Tibial artery (tissue), 4 donors: ENCODE data around the gene SNX21.
A peak's percentile ranks its signal among the peaks of the same experiment; 100 is the strongest.

ENCODE experiments used
- DNase-seq, 2 donors: peaks; one replicate each; pipeline ENCODE4 v3.0.0-alpha.2; 2019
- H3K27ac ChIP-seq, 2 donors: fragments of 200-600 bp; sonication (generic) in 1 of 2; 1 replicate in 1 of 2; 2 replicates in 1 of 2; pipeline ENCODE4 v1.5.1; 2018 to 2019; ENCODE audit warnings: mild to moderate bottlenecking in 1 of 2
- H3K27me3 ChIP-seq, 2 donors: fragments of 200-600 bp; sonication (generic) in 1 of 2; one replicate each; pipeline versions ENCODE4 v1.5.1 to v1.6.0; 2016 to 2019
- H3K36me3 ChIP-seq, 3 donors: fragments of 200-600 bp; sonication (generic) in 2 of 3; one replicate each; pipeline ENCODE4 v1.5.1; 2016 to 2019; ENCODE audit warnings: mild to moderate bottlenecking in 2 of 3
- H3K4me1 ChIP-seq, 4 donors: fragments of 200-600 bp; sonication (generic) in 2 of 4; 1 replicate in 3 of 4; 2 replicates in 1 of 4; pipeline ENCODE4 v1.5.1; 2016 to 2019
- H3K4me3 ChIP-seq, 2 donors: fragments of 200-600 bp; sonication (generic) in 1 of 2; 1 replicate in 1 of 2; 2 replicates in 1 of 2; pipeline ENCODE4 v1.5.1; 2018 to 2019; ENCODE audit warnings: mild to moderate bottlenecking in 2 of 2
- H3K9me3 ChIP-seq, 3 donors: fragments of 200-600 bp; sonication (generic) in 1 of 3; one replicate each; pipeline ENCODE4 v1.5.1; 2016 to 2019
- intact Hi-C: fragments of 100-400 bp; cut with DNase I; formaldehyde crosslinking; loops from one replicate; pipeline ENCODE4 v1.15.0; 2023; ENCODE audit warnings: low total_unique reads
- TF ChIP-seq, protein P1 (sequence below), 2 experiments: fragments of 200-600 bp in 1 of 2; fragments of 450-650 bp in 1 of 2; IDR thresholded peaks; one replicate each; pipeline ENCODE4 v1.5.1; 2017 to 2019; ENCODE audit warnings: antibody characterized with exemption in 2 of 2, mild to moderate bottlenecking in 1 of 2, moderate library complexity in 1 of 2

Gene SNX21

DNA sequence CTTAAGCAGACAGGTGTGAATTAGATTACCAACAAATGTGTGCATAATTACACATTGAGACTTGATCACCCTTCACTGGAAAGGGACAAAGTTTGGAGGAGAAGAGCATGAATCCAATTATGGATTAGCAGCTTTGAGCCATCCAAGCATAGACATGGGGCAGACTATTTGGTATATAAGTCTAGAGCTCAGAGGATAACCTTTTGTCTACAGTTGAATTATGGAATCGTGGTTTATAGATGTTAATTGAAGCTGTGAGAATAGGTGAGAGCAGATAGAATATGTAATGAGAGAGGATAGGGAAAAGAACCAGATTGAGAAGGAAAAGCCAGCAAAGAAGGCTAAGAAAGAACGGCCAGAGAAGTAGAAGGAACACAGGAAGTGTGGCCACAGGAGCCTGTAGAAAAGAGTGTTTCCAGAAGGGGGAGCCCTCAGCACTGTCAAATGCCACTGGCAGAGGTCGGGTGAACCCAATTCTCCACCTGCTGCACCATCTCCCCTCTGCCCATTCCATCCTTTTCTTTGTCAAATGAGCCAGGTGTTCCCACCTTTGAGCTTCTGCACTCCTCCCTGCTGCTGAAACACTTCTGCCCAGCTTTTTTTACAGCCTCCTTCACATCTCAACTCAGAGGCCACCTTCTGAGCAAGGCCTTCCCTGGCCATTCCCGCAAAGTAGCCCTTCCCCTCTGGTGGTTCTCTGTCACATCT, 34.5 kb upstream of the SNX21 start:
- TF ChIP-seq, protein P1, sequence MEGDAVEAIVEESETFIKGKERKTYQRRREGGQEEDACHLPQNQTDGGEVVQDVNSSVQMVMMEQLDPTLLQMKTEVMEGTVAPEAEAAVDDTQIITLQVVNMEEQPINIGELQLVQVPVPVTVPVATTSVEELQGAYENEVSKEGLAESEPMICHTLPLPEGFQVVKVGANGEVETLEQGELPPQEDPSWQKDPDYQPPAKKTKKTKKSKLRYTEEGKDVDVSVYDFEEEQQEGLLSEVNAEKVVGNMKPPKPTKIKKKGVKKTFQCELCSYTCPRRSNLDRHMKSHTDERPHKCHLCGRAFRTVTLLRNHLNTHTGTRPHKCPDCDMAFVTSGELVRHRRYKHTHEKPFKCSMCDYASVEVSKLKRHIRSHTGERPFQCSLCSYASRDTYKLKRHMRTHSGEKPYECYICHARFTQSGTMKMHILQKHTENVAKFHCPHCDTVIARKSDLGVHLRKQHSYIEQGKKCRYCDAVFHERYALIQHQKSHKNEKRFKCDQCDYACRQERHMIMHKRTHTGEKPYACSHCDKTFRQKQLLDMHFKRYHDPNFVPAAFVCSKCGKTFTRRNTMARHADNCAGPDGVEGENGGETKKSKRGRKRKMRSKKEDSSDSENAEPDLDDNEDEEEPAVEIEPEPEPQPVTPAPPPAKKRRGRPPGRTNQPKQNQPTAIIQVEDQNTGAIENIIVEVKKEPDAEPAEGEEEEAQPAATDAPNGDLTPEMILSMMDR (IDR thresholded peaks at IDR 0.05): peak; percentile 69 to 75
- no peak overlapping the region for H3K4me3 ChIP-seq
- H3K9me3 ChIP-seq: no peaks in the 10 kb centered on the region
- intact Hi-C loops: loop anchor here (10.0 kb wide), 1 partner anchor 86 kb away; the partner anchor contains the start of genes SPATA25 and ZSWIM1
- no peaks in the 10 kb centered on the region for H3K27me3 ChIP-seq
- peaks cover 54 to 64% (median 61%) of the 10 kb centered on the region in 3 donors for H3K36me3 ChIP-seq
- H3K4me1 ChIP-seq: no peaks in the 10 kb centered on the region
- peak overlapping the region; percentile 23 to 40 for H3K27ac ChIP-seq
- DNase-seq: peak; percentile 54 to 73

DNA sequence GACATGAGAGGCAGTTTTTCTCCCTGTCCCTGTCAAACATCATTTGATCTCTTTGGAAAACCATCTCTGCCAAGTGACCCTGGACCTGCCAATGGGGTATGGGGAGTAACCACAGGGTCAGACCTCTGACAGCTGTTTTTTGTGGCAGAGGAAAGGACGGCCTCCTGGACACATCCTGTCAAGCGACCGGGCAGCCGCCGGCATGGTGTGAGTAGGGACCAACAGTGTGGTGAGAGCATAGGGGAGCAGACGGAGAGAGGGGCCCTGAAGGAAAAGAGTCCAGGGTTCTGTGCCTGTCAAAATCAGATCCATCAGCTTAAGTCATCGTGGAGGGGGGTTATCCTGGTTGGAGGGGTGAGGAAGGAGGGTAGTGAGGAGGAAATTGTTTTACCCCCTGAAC, 31.7 kb upstream of the SNX21 start:
- Histone ChIP-seq H3K4me1 (no peaks in the 10 kb centered on the region), H3K36me3 (peaks cover 57 to 64% (median 61%) of the 10 kb centered on the region in 3 donors), H3K9me3 (no peaks in the 10 kb centered on the region), H3K27ac (no peak overlapping the region), H3K4me3 (no peak overlapping the region), H3K27me3 (no peaks in the 10 kb centered on the region)
- TF ChIP-seq, protein P1 (IDR thresholded peaks at IDR 0.05): no peak
- no peak for DNase-seq
- intact Hi-C loops: no loop called here

DNA sequence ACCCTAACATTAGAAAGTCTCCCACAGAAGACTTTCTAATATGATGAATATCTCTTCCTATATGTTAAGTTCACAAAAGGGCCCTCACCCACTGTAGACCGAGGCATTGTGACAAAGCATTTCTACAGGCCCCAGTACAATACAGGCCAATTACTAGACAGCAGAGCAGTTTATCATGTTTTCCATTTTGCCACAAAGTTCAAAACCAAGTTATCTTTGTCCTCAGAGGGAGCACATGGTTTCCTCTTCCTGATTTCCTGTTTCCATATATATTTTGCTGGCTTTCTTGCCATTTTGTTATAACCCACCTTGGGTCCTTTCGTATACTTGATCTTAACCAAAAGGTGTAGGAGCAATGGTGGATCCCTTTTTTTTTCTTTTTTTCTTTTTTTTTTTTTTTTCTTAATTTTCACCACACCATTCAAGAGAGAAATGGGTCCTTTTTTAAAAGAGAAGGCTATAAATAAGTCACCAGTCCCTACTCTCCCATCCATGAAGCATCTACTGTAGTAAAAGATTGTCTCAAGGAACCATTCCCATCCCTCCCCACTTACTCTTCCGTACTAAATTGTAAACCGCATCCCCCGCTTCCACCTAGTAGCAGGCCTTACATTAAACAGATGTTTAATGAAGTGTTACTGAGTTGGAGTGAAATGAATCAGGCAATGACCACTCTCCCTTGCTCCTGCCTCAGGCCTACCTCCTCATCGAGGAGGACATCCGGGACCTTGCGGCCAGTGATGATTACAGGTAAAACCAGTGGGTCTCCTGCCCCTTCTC, 23.2 kb upstream of the SNX21 start:
- TF ChIP-seq, protein P1 (IDR thresholded peaks at IDR 0.05): no peak
- H3K27me3 ChIP-seq: no peaks in the 10 kb centered on the region
- intact Hi-C loops: no loop called here
- no peak for DNase-seq
- peaks cover 0 to 13% (median 7%) of the 10 kb centered on the region in 4 donors for H3K4me1 ChIP-seq
- no peak overlapping the region for H3K27ac ChIP-seq
- H3K9me3 ChIP-seq: no peaks in the 10 kb centered on the region
- H3K4me3 ChIP-seq: no peak overlapping the region
- peaks cover 40 to 59% (median 59%) of the 10 kb centered on the region in 3 donors for H3K36me3 ChIP-seq

DNA sequence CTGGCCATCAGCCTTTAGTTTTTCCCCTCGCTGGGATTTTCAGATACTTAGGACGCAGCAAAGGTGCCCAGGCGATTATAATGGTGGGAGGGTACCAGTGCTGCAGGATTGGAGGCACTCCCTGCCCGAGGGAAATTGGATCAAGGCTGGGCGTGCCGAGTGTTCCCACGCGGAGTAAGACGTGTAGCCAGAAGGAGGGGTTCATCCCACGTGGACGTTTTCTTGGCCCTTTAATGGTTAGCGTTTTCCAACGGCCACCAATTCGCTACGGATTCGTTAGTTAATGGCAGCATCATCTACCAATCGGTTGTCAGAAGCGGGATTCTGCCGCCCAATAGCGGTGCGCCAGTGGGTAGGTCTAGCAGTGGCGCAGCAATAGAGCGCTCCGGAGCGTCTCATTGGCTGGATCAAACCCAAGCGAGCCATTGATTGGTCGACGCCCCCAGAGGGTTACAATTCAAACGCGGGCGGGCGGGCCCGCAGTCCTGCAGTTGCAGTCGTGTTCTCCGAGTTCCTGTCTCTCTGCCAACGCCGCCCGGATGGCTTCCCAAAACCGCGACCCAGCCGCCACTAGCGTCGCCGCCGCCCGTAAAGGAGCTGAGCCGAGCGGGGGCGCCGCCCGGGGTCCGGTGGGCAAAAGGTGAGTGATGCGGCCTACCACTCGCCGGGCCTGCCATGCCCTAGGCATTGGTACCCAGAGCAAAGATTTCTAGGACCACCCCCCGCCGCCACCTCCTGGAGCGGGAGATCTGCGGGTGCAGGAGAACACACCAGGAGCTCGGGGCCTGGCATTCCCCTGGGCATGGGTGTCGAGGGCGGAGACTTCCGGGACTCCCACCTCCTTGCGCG, 21.2 kb upstream of the SNX21 start, which contains the start of gene UBE2C:
TSS of gene UBE2C (plus strand) at position 488 of the 849 bp plus-strand sequence. CDS start at position 540, 52 bp downstream.
- no peaks in the 10 kb centered on the region for H3K27me3 ChIP-seq
- H3K36me3 ChIP-seq: peaks cover 24 to 39% (median 39%) of the 10 kb centered on the region in 3 donors
- TF ChIP-seq, protein P1 (IDR thresholded peaks at IDR 0.05): peak in 1 of 2 experiments; percentile 24
- H3K4me3 ChIP-seq: peak within 1 kb of the TSS; percentile 45 to 59
- H3K27ac ChIP-seq: peak within 1 kb of the TSS; percentile 32 to 59
- intact Hi-C loops: no loop called here
- peak; percentile 98 to 99 for DNase-seq
- peaks cover 0 to 22% (median 11%) of the 10 kb centered on the region in 4 donors for H3K4me1 ChIP-seq
- no peaks in the 10 kb centered on the region for H3K9me3 ChIP-seq

DNA sequence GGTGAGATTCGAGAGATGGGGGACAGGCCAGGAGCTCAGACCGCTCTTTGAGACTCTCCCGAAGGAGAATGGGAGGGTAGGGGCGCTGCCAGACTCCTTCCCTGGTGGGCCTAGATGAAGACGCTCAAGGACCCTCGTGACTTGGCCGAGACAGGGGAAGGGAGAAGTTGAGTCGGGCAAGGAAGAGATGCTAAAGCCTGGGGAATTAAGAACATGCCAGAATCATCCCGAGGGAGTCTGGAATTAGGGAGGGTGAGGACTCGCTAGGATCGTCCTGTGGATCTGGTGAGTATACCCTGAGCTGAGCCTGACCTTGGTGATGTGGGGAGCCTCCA, 20.6 kb upstream of the SNX21 start:
- DNase-seq: no peak
- TF ChIP-seq, protein P1 (IDR thresholded peaks at IDR 0.05): no peak
- Histone ChIP-seq H3K9me3 (no peaks in the 10 kb centered on the region), H3K4me3 (peak overlapping the region; percentile 45 to 59), H3K36me3 (peaks cover 18 to 33% (median 33%) of the 10 kb centered on the region in 3 donors), H3K27ac (no peak overlapping the region), H3K4me1 (peaks cover 0 to 28% (median 16%) of the 10 kb centered on the region in 4 donors), H3K27me3 (no peaks in the 10 kb centered on the region)
- intact Hi-C loops: no loop called here
